Activated gamma-delta T cell treated with Interleukin-2 at 50 U/mL for 16 hours (primary cell): ENCODE results near the gene ATRNL1.
"Not testable (repeated sequence)": the region's sequence is repeated elsewhere in the genome, so short reads cannot be mapped to it uniquely, and the experiment has no call there.

ENCODE experiments used
- DNase-seq: peaks from one replicate; pipeline ENCODE4 v3.0.0-alpha.2; 2020

The ATRNL1 gene

DNA sequence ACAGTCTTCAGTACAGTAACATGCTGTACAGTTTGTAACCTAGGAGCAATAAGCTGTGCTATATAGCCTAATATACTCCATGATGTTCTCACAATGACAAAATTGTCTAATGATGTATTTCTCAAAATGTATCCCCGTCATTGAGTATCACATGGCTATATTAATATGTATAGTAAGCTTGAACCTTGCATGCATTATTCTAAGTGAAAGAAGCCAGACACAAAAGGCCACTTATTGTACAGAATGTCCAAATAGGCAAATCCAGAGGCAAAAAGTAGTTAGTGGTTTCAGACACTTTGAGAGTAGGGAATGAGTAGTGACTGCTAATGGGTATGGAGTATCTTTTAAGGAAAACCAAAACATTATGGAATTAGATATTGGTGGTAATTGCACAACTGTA, 545.1 kb downstream of the ATRNL1 start:
- DNase-seq = no peak

DNA sequence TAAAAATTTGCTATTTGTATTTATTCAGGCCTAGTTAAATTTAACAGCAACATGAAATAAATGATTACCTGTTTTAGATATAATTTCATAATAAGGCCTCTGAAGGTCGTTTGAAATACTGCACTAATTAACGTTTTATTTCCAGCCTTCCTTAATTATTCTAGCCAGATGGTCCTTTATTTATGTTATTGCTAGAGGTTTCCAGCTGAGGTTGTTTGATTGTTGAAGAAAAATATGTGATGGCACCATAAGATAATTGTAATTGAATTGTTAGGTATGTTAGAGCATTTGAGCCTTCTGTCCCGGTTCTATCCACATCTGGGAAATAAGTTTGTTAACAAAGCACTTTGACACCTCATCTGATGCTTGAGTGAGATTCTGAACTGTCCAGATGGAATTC, 556.1 kb downstream of the ATRNL1 start:
- no peak for DNase-seq

DNA sequence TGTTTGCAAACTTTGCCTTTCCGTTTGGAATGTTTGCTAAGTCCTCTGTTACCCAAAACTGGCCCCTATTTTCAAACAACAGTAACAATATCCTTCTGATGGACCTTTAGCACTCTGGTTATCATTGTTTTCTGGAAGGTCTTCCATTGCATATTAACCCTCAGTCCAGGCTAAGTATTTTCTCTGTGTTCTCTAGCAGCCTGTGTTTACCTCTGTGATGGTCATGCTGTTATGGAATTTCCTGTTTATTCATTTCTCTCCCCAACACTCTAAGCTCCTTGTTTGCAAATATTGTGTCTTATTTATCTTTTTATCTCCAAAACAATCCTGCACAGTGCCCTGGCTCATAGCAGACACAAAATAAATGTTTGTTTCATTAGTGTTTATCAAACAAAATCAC, 560.3 kb downstream of the ATRNL1 start:
- DNase-seq = no peak

DNA sequence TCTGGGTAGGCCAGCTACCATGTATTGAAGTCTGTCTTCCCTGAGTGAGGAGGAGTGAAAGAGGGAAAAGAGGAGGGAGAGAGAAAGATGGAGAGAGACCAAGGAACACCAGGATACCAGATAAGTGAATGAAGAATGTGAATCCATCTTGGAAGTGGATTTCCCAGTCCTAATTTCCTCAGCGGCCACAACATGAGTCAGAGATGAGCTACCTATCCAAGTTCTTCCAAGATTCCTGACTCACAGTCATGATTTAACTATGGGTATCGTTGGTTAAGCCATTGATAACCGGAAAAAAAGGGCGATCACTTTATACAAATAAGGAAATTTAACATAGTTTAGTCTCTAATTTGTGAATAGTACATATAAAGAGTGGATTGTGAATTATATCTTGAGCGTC, 561.8 kb downstream of the ATRNL1 start:
- no peak for DNase-seq

DNA sequence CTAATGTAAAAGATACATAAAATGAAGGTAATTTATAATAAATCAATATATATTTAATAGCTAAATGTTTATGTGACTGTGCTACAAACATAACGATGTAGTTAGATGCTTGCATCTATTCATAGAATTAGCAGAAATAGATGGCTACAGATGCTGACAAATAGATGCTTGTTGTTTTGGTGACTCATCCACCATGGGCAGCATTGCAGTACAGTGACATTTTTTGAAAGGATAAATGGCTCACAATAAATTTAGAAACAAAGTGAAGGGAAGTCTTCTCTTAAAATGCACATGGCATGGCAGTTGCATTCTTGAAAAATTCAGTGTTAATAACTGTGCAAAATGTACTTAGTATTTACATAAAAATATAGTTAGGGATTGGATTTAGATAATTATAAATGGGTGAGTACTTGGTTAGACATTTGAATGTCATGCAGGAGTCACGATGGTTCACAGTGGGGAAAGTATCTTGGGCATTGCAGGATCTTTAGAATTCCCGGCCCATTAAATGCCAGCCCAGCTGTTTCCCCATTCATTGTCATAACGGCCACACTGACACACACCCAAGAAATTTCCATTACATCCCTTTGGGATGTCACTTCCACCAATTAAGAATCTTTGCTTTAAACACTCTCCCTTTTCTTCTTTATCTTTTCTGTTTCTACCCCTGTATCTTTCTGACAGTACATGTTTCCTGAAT, 564.1 kb downstream of the ATRNL1 start:
- no peak for DNase-seq

DNA sequence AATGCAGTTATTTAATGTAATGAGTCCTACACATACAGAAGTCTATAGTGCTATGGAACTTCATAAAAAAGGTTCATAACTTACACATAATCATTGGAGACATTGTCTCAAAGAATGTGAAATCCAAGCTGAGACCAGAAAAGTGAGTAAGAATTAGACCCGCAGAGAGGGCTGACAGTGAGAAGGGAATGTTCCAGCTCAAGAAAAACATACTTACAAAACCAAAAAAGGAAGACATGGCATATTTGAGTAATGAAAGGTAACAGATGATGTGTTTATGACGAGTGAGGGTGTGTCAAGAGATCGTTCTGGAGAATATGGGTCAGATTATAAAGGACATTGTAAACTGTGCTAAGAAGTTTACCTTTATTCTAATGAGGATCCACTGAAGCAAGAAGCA, 566.5 kb downstream of the ATRNL1 start:
- no peak for DNase-seq

DNA sequence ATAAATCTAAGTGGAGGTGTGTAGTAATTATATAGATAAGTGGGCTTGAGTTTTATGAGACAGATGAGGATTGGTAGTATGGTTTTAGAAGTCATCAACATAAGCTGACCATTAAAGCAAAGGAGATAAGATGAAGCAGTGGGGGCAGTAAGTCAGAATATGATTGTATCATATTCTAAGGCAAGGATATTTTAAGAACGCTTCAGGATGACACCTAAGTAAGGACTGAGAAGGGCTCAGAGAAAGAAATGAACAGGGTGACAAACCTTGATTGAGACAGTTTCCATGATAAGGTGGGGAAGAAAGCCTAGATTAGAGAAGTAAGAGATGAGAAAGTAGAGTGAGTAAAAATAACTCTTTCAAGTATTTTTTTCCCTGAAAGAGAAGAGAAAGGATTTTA, 567.2 kb downstream of the ATRNL1 start:
- no peak for DNase-seq

DNA sequence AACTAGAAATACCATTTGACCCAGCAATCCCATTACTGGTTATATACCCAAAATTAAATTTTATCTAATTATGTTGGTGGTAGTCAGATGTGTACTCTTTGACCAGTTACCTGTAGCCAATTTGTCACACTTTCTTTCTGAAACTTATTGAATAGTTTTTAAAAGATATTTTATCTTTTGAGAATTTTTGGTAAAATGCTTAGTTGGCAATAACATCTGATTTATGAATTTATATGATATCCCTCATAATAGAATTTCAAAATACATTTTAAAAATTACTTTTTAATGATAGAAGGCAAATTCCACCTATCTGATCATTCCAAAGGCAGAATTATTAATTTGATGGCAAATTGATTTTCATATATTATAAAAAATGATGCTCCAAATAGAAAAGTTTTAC, 569.3 kb downstream of the ATRNL1 start:
- DNase-seq = no peak

DNA sequence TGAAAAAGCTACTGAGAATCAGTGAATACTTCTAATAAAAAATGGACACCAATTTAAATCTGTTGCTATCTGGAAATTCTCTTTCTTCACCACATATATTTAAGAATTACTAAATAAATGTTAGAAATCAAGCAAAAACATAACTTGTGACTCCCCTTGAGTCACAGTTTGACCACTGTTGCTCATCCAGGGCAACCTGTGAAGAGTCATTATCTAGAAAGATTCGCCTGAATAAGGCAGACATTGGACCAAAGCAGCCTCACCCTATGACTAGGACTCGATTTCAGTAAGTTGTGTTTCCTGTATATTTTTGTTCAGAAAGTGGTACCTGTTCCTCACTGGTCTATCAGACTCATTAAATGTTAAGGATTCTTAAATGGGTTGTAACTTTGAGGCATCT, 572.4 kb downstream of the ATRNL1 start:
- no peak for DNase-seq

DNA sequence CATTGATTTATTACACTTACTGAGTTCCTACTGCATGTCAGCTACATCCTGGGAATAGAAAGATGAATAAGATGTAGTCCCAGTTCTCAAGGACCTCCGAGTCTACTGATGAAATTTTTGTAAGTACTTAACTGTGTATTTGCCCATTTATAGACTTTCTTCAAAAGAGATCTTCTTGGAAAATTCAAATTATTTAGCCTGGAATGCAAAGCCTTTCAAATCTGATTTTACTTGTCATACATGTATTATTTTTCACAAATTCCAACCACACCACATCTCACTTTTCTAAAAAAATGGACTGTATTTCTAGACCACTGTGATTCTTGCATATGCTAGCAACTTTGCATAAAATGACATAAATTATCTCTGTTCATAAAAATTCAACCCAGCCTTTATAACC, 581.3 kb downstream of the ATRNL1 start:
- DNase-seq = no peak

DNA sequence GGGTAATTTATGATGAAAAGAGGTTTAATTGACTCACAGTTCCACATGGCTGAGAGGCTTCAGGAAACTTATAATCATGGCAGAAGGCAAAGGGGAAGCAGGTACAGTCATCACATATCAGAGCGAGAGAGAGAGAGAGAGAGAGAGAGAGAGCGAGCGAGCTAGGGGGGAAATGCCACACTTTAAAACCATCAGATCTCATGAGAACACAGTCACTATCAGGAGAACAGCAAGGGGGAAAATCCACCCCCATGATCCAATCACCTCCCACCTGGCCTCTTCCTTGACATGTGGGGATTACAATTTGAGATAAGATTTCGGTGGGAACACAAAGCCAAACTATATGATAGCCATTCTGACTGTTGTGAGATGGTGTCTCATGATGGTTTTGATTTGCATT, 603.6 kb downstream of the ATRNL1 start:
- no peak for DNase-seq

DNA sequence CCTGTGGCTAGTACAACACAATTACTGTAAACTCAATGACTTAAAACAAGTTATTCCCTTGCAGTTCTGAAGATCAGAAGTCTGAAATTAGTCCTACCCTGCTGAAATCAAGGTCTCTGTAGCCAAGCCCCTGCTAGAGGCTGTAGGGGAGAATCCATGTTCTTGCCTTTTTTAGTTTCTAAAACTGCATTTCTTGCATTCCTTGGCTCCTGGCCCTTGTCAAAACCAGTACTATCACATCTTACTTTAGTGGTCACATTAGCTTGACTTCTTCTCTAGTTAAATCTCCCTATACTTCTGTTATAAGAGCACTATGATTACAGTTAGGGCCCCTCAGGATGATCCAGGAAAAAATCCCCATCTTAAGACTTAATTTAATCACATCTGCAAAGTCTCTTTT, 612.9 kb downstream of the ATRNL1 start:
- no peak for DNase-seq

DNA sequence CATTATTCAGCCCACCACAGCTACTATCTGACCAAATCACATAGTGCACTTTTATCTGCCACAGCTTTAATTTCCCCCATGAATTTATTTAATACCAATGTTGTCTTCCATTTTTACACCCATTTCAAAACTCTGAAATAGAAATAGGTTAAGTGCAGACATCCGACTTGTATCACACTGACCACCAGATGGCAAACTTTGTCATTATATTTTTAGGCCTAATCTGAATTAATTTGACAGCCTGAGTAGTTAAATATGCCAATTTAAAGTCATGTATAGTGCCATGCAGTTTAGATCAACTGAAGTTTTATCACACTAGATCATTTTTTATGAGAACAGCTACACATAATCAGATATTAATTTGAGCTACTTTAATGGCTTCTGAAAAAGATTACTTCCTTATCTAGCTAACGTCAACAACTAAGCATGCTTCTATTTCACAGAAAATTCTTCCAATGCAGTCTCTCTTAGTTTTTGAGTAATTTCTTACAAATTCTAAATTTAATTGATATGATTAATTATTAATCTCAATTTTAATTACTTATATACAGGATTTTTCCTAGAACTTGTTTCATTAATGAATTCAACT, 613.4 kb downstream of the ATRNL1 start:
- no peak for DNase-seq

DNA sequence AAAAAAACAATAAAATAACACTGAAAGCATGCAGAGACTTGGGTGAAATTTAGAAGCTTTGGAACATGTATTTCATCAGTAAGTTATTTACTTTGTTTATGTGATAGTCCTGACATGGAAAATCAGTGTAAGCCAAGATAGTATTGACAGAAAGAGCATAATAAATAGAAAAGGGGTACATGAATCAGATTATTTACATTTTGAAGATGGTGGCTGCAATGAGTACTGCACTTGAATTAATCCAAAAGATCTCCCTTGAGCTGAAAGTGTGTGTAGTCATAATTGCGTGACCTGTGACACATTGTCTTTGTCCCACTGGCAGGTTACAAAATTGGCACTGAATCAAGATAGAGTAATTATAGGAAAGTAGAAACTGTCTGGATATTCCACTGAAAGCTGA, 617.0 kb downstream of the ATRNL1 start:
- no peak for DNase-seq

DNA sequence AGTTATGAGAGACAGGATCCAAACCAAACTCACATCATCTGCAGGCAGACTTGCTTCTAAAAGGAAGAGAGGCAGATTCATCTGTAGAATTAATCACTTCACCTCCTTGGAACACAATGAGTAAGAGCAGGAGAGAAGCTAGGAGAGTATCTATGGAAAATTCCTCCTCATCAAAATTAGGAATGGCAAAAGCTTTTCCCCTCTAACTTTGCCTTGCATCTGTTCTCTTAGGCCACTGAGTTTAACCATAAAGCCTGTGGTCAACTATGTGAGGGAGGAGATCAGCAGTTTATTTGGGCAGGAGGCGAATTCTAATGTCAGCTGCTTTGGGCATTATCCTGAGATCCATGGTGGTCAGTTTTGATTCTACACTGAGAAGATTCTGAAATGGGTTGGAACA, 618.1 kb downstream of the ATRNL1 start:
- DNase-seq = no peak

DNA sequence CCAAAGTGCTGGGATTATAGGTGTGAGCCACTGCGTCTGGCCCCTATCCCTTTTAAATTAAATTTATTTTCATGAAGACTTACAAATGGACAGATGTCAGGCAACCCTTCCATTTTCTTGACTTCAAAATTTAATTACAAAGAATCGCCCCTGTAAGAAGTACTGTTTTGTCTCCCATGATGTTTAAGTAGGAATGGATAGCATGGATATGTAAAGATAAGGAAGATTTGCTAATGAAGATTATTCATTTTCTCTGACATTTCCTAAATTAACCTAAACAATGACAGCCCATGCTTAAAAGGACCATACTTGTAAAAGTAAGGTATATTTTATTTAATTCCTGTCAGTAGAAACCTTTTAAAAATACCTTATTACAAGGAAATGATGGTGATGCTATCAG, 627.0 kb downstream of the ATRNL1 start:
- DNase-seq = no peak

DNA sequence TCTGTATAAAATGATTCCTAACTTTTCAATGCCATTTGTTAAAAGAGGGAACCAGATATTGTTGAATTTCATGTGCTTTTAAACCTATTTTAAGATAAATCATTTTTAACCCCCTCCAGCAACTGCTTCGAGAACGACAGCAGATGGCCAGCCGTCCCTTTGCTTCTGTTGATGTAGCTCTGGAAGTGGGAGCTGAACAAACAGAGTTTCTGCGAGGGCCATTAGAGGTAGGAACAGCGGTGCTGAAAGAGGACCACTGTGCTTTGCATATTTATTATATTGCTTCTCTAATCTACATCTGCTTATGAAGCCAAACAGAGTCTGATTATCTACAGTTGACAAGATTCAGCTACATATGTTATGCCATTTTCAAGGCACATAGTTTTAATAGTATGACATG, 634.0 kb downstream of the ATRNL1 start:
- DNase-seq = no peak

DNA sequence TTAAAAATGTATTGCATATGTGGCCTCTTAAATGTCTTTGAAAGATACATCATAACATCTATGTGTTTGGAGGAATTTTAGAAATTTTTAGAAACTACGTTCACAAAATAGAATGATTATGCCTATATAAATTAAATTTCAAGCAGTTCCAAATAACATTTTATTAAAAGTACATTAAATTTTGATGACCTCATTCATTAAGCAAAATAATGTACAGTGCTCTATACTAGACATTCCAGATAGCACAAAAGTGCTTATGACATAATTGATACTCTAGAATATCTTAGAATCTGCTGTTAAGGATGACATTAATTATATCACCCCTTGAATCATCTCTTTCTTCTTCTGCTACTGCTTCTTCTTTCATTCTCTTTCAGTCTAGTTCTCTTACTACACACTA, 650.9 kb downstream of the ATRNL1 start:
- no peak for DNase-seq

DNA sequence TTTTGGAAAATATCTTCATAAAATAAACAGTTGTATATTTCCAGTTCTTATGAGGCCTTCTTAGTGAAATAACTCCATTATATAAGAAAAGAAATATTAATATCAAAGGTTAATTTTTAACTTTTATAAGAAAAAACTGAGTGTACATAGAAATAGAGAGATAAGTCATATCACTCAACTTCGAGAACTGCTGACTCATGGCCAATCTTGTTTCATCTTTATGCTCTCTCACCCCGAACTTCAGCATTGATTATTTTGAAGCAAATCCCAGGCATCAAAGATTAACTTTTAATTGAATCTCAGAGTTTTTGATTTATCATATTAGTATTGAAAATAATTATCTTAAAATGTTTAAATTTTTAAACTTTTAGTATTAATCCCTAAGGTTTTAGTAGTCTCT, 652.8 kb downstream of the ATRNL1 start:
- no peak for DNase-seq

DNA sequence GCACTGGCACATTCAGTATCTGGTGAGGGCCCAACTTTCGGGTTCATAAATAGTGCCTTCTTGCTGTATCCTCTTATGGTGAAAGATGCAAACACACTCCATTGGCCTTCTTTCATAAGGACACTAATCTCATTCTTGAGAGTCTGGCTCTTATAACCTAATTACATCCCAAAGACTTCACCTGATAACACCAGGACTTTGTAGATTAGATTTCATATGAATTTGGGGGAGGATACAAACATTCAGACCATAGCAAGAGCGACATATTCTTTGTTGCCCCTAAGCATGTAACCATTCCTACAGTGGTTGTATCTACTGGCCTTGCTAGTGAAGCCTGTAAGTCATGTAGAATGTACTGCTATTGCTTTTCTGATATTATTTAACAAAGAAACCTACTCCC, 654.6 kb downstream of the ATRNL1 start:
- DNase-seq = no peak

DNA sequence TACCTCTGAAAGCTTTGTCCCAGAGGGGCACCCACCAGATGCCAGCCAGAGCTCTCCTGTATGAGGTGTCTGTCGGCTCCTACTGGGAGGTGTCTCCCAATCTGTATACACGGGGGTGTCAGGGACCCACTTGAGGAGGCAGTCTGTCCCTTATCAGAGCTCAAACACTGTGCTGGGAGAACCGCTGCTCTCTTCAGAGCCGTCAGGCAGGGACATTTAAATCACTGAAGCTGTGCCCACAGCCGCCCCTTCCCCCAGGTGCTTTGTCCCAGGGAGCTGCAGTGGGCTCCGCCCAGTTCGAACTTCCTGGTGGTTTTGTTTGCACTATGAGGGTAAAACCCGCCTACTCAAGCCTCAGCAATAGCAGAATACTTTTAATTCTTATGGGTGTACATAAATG, 665.3 kb downstream of the ATRNL1 start:
- DNase-seq = not testable (repeated sequence)

DNA sequence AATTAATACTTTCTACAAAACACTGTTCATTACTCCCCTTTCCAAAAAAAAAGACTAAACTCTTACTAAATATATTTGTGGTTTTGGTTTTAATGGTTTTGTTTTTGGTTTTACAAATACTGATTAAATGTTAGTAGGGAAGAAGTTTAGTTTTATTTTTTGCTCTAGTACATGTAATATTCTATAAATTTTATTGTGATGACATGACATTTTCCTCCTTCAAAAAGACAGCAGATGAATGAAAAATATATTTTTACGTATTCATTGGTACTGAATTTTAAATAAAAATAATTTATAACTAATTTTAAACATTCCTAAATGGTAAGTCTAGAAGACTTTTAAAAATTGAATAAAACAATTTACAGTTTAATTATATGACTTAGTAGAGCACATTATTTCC, 667.0 kb downstream of the ATRNL1 start:
- DNase-seq = no peak

DNA sequence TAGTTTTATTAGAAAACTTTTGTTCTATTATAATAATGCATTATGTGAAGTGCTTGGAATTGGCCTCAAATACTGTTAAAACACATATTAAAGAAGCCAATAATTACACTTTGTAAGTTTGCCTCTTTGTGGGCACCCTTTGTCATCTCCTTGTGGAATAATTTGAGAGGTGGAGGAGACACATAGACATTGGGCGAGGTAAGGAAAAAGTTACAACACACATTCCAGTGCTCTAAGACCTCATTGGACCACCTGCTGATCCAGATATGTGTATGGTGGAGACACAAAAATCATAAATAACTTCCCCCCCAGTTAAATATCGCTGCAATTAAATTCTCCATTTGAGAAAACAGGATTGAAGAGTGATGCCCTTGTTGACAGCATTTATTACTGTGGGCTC, 668.0 kb downstream of the ATRNL1 start:
- no peak for DNase-seq

DNA sequence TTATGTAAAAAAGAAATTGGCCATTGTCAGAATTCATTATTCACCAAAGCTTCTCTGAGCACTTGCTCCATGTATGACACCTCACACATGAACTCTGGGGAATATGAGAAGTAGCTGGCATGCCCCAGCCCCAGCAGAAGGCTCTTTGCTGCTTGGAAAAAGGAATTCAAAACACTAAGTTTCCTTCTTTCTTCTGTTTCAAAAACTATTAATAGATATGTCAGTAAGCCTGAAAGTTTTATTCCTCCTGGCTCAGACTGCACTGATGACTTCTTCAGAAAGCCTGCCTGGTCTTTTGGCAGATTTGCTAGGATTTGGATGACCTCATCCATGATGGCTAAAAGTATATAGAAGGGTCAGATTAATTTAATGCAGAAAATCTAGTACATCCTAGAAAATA, 668.9 kb downstream of the ATRNL1 start:
- no peak for DNase-seq

DNA sequence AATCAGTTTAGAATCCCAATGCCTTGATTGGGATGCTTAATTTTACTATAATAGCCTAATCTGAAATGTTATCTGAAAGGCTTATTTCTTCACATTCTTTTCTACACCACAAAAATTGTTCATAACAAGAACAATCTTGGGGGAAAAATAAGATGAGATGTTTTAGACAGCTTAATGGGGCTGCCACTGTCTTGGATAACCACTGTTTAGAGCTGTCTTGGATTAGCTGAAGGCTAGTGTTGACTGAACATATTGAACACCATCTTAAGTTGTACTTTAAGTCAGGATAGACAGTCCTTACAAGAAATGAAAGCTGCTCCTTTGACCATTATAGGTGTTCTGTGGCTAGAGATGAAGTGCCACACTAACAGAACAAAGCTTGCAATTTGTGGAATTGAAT, 678.6 kb downstream of the ATRNL1 start:
- DNase-seq = no peak
